AG09309 (cell line): Measurements from ENCODE around the gene CRPPA.
"Not testable (repeated sequence)": the region's sequence is repeated elsewhere in the genome, so short reads cannot be mapped to it uniquely, and the experiment has no call there.

Experiments used
- DNase-seq: peaks from one replicate; pipeline ENCODE4 v3.0.0-alpha.2; 2010; ENCODE audit warnings: low read depth
- H3K4me3 ChIP-seq: 2 replicates; pipeline ENCODE4 v1.5.1; 2011; ENCODE audit warnings: mild to moderate bottlenecking, low read depth, low read length, moderate library complexity; ENCODE audit not compliant: control insufficient read depth
- TF ChIP-seq, protein P1 (sequence below): IDR thresholded peaks from 2 replicates; pipeline ENCODE4 v1.5.1; 2011; ENCODE audit warnings: mild to moderate bottlenecking, low read depth, low read length, inconsistent platforms; ENCODE audit not compliant: insufficient read depth, control insufficient read depth; ENCODE audit errors: missing control alignments

CRPPA gene

DNA sequence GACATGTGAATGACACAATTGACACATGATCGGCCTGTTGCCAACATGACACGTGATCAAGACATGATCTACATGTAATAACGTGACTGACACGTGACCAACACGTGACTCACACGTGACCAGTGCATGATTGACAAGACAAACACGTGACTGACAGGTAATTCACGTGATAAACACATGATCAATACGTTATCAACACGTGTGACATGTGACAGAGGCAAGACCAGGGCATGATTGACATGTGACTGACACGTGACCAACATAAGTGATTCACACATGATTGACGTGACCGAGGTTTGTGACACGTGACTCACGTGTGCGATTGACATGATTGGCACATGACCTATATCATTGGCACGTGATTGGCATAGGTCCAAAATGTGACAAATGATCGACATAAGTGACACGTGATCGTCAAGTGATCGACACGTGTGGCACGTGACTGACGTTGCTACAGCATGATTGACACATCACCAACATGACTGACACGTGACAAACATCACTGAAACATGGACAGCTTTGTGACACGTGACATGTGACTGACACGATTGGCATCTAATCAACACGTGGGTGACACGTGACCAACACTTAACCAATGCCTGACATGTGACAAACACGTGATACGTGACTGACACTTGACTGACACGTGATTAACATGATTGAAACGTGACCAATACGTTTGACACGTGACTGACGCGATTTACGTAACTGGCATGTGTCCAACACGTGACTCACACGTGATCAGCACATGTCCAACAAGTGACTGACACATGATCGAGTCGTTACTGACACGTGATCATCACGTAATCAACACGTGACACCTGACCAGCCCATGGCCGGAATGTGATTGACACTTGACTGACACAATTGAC, 23.0 kb downstream of the CRPPA start:
- no peak for DNase-seq
- no peak overlapping the region for H3K4me3 ChIP-seq
- TF ChIP-seq, protein P1, sequence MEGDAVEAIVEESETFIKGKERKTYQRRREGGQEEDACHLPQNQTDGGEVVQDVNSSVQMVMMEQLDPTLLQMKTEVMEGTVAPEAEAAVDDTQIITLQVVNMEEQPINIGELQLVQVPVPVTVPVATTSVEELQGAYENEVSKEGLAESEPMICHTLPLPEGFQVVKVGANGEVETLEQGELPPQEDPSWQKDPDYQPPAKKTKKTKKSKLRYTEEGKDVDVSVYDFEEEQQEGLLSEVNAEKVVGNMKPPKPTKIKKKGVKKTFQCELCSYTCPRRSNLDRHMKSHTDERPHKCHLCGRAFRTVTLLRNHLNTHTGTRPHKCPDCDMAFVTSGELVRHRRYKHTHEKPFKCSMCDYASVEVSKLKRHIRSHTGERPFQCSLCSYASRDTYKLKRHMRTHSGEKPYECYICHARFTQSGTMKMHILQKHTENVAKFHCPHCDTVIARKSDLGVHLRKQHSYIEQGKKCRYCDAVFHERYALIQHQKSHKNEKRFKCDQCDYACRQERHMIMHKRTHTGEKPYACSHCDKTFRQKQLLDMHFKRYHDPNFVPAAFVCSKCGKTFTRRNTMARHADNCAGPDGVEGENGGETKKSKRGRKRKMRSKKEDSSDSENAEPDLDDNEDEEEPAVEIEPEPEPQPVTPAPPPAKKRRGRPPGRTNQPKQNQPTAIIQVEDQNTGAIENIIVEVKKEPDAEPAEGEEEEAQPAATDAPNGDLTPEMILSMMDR = no peak

DNA sequence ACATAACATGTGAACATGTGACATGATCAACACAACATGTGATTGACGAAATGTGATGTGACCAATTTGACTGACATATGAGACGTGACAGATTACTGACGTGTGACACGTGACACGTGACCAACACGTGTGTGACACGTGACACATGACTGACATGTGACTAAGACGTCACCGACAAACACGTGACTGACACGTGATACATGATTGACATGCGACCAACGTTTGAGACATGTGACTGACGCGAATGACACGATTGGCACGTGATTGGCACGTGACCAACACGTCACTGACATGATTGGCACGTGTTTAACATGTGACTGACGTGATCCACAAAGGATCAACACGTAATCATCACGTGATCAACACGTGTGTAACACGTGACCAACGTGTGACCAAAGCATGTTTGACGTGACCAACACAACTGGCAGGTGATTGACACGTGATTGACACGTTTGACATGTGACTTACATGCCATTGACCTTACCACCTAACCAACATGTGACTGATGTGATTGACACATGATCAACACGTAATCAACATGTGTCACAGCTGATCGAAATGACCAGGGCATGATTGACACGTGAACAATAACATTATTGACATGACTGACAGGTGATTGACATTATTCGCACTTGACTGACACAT, 23.7 kb downstream of the CRPPA start:
- no peak overlapping the region for H3K4me3 ChIP-seq
- DNase-seq = no peak

DNA sequence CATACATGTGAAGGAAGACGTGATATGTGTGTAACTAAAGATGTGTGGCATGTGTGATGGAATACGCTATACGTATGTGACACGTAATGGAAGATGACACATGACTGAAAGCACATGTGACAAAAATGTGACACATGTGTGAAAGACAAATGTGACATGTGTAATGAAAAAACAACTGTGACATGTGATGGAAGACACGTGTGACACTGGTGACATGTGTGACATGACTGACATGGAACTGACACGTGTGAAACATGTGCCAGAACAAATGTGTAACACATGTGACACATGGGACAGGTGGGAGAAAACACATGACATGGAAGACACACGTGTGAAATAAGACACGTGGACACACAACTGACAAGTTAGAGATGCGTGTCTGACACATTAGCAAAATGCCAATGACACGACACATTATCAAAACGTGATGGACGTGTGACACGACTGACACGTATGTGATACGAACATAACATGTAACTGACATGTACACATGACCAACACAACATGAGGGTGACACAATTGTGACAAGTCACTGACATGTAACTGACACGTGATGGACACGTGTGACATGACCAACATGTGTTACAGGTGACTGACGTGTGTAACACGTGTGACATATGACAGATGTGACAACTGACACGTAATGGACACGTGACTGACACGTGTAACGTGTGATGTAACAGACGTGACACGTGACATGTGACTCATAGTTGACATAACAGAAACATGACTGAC, 24.4 kb downstream of the CRPPA start:
- TF ChIP-seq, protein P1 = no peak
- no peak overlapping the region for H3K4me3 ChIP-seq
- no peak for DNase-seq

More for the DNA sequence above, 23.7 kb downstream of the CRPPA start:
- TF ChIP-seq, protein P1 = no peak

DNA sequence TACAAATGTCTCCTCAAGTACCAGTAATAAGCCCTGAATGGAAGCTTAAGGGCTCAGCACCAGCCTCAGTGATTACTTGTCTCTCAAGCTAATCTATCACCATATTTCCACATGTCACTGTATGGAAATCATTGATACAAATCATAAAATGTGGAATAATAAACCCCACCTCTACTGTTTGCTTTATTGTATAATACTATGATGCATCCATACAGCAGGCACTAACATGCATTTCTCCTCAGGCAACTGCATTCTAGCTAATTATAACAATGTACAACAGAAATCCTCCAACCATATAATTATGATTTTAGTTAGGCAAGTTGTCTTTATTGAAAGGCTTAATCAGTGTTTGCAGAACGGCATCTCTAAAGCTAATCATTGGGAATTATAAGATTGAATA, 26.2 kb downstream of the CRPPA start:
- no peak for DNase-seq
- no peak overlapping the region for H3K4me3 ChIP-seq
- TF ChIP-seq, protein P1 = no peak

DNA sequence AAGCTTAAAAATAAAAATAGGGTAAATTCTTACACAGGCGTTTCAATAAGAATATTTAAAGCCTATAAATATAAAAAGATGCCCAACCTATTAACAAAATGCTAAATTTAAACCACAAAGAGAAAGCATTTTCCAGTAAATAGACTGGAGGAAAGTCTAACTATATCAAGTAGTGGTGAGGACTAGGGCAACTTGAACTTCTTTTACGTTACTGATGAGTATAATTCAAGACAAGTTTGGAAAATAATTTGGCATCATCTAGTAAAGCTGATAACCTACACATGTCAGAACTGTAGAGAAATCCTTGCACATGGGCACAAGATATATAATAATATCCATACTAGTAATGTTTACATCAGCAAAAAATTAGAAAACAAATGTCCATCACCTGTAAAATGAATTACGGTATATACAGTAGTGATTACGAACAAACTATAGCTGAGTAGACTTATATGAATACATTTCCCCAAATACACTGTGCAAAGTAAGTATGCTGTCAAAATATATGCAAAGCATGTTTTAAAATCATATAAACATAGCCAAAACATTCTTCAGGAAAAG, 27.4 kb downstream of the CRPPA start:
- TF ChIP-seq, protein P1 = no peak
- no peak for DNase-seq
- no peak overlapping the region for H3K4me3 ChIP-seq

DNA sequence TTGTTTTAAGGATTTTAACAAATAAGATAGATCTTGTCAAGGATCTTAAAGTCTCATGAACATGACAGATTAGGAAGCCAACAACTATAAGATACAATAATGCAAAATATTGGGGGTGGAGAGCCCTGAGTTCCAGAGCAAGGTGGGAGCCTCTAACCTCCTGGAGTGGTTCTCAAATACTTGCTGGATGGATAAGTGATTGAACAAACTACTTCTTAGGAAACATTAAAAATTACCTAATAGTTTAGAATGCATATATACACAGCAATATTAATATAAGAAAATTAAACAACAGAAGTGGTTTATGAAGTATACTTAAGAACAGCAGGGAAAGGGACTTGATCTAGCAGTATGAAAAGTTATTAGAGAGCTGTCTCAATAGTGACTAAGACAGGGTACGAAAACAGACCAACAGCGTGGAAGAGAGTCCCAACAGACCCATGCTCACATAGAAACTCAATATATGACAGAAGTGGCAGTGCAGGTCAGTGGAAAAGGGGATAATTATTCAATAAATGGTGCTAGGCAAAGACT, 28.3 kb downstream of the CRPPA start:
- TF ChIP-seq, protein P1 = no peak
- no peak for DNase-seq
- H3K4me3 ChIP-seq = no peak overlapping the region

DNA sequence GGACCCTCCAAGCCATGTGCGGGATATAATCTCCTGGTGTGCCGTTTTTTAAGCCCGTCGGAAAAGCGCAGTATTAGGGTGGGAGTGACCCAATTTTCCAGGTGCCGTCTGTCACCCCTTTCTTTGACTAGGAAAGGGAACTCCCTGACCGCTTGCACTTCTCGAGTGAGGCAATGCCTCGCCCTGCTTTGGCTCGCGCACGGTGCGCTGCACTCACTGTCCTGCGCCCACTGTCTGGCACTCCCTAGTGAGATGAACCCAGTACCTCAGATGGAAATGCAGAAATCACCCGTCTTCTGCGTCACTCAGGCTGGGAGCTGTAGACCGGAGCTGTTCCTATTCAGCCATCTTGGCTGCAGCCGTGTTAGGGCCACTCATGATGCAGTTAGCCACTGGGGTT, 37.6 kb downstream of the CRPPA start:
- H3K4me3 ChIP-seq, DNase-seq: not testable (repeated sequence)

DNA sequence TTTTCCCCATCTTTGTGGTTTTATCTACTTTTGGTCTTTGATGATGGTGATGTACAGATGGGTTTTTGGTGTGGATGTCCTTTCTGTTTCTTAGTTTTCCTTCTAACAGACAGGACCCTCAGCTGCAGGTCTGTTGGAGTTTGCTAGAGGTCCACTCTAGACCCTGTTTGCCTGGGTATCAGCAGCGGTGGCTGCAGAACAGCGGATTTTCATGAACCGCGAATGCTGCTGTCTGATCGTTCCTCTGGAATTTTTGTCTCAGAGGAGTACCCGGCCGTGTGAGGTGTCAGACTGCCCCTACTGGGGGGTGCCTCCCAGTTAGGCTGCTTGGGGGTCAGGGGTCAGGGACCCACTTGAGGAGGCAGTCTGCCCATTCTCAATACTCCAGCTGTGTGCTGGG, 38.2 kb downstream of the CRPPA start:
- DNase-seq = not testable (repeated sequence)

More for the DNA sequence above, 38.2 kb downstream of the CRPPA start:
- not testable (repeated sequence) for H3K4me3 ChIP-seq
